IPS DF 6.9 (cell line): ENCODE measurements around the gene SYTL3.
A peak's percentile ranks its signal among the peaks of the same experiment; 100 is the strongest.
"Not testable (repeated sequence)": the region's sequence is repeated elsewhere in the genome, so short reads cannot be mapped to it uniquely, and the experiment has no call there.

Experiments
- DNase-seq: peaks from one replicate; pipeline ENCODE4 v3.0.0-alpha.2; 2013; ENCODE audit warnings: low read depth, low spot score
- H3K27ac ChIP-seq: one replicate; pipeline ENCODE4 v1.5.1; 2013; ENCODE audit warnings: low read length, control low read depth
- H3K27me3 ChIP-seq: 2 replicates; pipeline ENCODE4 v1.6.1; 2013; ENCODE audit warnings: mild to moderate bottlenecking, low read length; ENCODE audit not compliant: control insufficient read depth, insufficient read depth
- H3K36me3 ChIP-seq: 2 replicates; pipeline ENCODE4 v1.6.1; 2013; ENCODE audit warnings: low read length; ENCODE audit not compliant: control insufficient read depth, insufficient read depth
- H3K4me1 ChIP-seq: 2 replicates; pipeline ENCODE4 v1.6.1; 2013; ENCODE audit warnings: low read length; ENCODE audit not compliant: control insufficient read depth, insufficient read depth
- H3K4me3 ChIP-seq: 2 replicates; pipeline ENCODE4 v1.5.1; 2013; ENCODE audit warnings: mild to moderate bottlenecking, low read length
- H3K9me3 ChIP-seq: 2 replicates; pipeline ENCODE4 v1.6.1; 2013; ENCODE audit warnings: low read length, inconsistent platforms; ENCODE audit not compliant: control insufficient read depth, insufficient read depth
- WGBS: extraction: QIAGEN DNeasy Blood & Tissue Kit; methylation state at CpG from one replicate; pipeline ENCODE4 v1.1.7; 2013; ENCODE audit warnings: mixed read lengths, missing lambda C conversion rate; ENCODE audit not compliant: insufficient read length, insufficient coverage; 5-methylcytosine and 5-hydroxymethylcytosine counted together

The SYTL3 gene

GRCh38 chr6:158632538-158633119 is 17.2 kb upstream of the SYTL3 start:
- not testable (repeated sequence) for H3K9me3 ChIP-seq, H3K27ac ChIP-seq, H3K27me3 ChIP-seq, H3K4me1 ChIP-seq, H3K36me3 ChIP-seq, DNase-seq, H3K4me3 ChIP-seq
- WGBS: no CpG with 5 or more reads among the region's 3 CpGs

- Histone ChIP-seq H3K27ac (no peak overlapping the region), H3K27me3 (no peaks in the 10 kb centered on the region), H3K4me3 (no peak overlapping the region), H3K4me1 (no peaks in the 10 kb centered on the region), H3K9me3 (no peaks in the 10 kb centered on the region), H3K36me3 (peaks cover 9% of the 10 kb centered on the region)
- DNase-seq: no peak
- WGBS: no CpG with 5 or more reads among the region's 11 CpGs
Measured at GRCh38 chr6:158633127-158633526, 16.7 kb upstream of the SYTL3 start.

DNA sequence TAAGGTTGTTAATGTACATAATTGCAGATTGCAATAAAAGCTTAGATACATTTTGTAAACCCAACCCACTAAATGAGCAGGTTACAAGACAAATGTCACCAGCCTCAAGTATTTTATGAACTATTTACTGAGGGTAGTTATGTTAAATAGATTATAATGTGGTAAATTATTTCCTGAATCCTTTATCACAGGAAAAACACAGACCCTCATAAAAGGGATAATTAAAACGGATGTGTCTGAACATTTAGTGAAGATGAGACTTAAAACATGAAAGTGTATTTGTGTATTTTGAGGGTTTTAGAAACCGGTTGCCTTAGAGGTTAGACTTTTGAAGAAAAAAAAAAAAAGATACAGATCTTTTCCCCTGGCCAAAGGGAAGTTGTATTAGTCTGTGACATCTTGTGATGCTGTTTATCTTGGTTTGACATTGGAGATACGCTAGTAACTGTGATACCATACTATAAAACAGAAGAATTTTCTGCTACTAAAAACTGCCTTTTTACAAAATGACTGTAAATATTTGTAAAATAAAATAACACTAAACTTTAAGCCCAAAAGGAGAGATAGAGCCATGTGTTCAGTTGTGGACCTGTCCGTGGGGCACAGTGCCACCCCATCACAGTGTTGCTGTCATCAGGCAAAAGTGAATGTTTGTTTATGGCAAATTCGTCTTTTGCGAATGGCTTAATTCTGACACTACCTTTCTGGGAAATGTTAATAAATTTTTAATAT is 15.0 kb upstream of the SYTL3 start:
- no peak for DNase-seq
- Histone ChIP-seq H3K9me3 (no peaks in the 10 kb centered on the region), H3K4me1 (no peaks in the 10 kb centered on the region), H3K27ac (no peak overlapping the region), H3K4me3 (no peak overlapping the region), H3K36me3 (peaks cover 9% of the 10 kb centered on the region), H3K27me3 (no peaks in the 10 kb centered on the region)
- 100% methylated on average over 1 of the region's 6 CpGs for WGBS

- peaks cover 9% of the 10 kb centered on the region for H3K36me3 ChIP-seq
- DNase-seq: no peak
- no CpG with 5 or more reads among the region's 7 CpGs for WGBS
- no peaks in the 10 kb centered on the region for H3K27me3 ChIP-seq
- H3K9me3 ChIP-seq: no peaks in the 10 kb centered on the region
- no peaks in the 10 kb centered on the region for H3K4me1 ChIP-seq
- H3K27ac ChIP-seq: no peak overlapping the region
- no peak overlapping the region for H3K4me3 ChIP-seq
Measured at GRCh38 chr6:158635427-158636073, 14.3 kb upstream of the SYTL3 start.

- Histone ChIP-seq H3K4me3 (no peak overlapping the region), H3K4me1 (no peaks in the 10 kb centered on the region), H3K36me3 (peaks cover 4% of the 10 kb centered on the region; the same call in 1 of the 2 replicates), H3K27ac (no peak overlapping the region), H3K27me3 (no peaks in the 10 kb centered on the region), H3K9me3 (no peaks in the 10 kb centered on the region)
- no peak for DNase-seq
- no CpG with 5 or more reads among the region's 8 CpGs for WGBS
Measured at GRCh38 chr6:158636778-158637177, 13.1 kb upstream of the SYTL3 start.

- Histone ChIP-seq H3K4me1 (no peaks in the 10 kb centered on the region), H3K9me3 (no peaks in the 10 kb centered on the region), H3K36me3 (peaks cover 4% of the 10 kb centered on the region; the same call in 1 of the 2 replicates), H3K27me3 (no peaks in the 10 kb centered on the region), H3K4me3 (no peak overlapping the region), H3K27ac (no peak overlapping the region)
- DNase-seq: no peak
- WGBS: no CpG with 5 or more reads among the region's 3 CpGs
Measured at GRCh38 chr6:158638324-158638854, 11.5 kb upstream of the SYTL3 start.

GRCh38 chr6:158639056-158639455 is 10.8 kb upstream of the SYTL3 start:
- H3K36me3 ChIP-seq: peaks cover 4% of the 10 kb centered on the region; the same call in 1 of the 2 replicates
- WGBS: no CpG with 5 or more reads among the region's 5 CpGs
- no peak for DNase-seq

GRCh38 chr6:158640519-158640918 is 9.3 kb upstream of the SYTL3 start:
- no peaks in the 10 kb centered on the region for H3K4me1 ChIP-seq
- no peaks in the 10 kb centered on the region for H3K9me3 ChIP-seq
- no CpG with 5 or more reads among the region's 2 CpGs for WGBS
- H3K36me3 ChIP-seq: peaks cover 4% of the 10 kb centered on the region; the same call in 1 of the 2 replicates
- H3K4me3 ChIP-seq: no peak overlapping the region
- no peak for DNase-seq
- no peaks in the 10 kb centered on the region for H3K27me3 ChIP-seq
- H3K27ac ChIP-seq: no peak overlapping the region

More at GRCh38 chr6:158639056-158639455, 10.8 kb upstream of the SYTL3 start:
- Histone ChIP-seq H3K4me1 (no peaks in the 10 kb centered on the region), H3K9me3 (no peaks in the 10 kb centered on the region), H3K27ac (no peak overlapping the region), H3K4me3 (no peak overlapping the region), H3K27me3 (no peaks in the 10 kb centered on the region)

GRCh38 chr6:158642097-158642601 is 7.7 kb upstream of the SYTL3 start:
- no peaks in the 10 kb centered on the region for H3K4me1 ChIP-seq
- H3K36me3 ChIP-seq: no peaks in the 10 kb centered on the region; the same call in 1 of the 2 replicates
- H3K4me3 ChIP-seq: no peak overlapping the region
- no peak for DNase-seq
- no peaks in the 10 kb centered on the region for H3K9me3 ChIP-seq
- WGBS: no CpG with 5 or more reads among the region's 8 CpGs
- no peaks in the 10 kb centered on the region for H3K27me3 ChIP-seq
- H3K27ac ChIP-seq: no peak overlapping the region

GRCh38 chr6:158643836-158644230 is 6.0 kb upstream of the SYTL3 start:
- no peaks in the 10 kb centered on the region for H3K36me3 ChIP-seq
- no peaks in the 10 kb centered on the region for H3K4me1 ChIP-seq
- no peak for DNase-seq
- H3K4me3 ChIP-seq: peak overlapping the region; percentile 86
- no CpG with 5 or more reads among the region's 21 CpGs for WGBS
- H3K27me3 ChIP-seq: no peaks in the 10 kb centered on the region
- H3K9me3 ChIP-seq: no peaks in the 10 kb centered on the region
- no peak overlapping the region for H3K27ac ChIP-seq
